CD4-positive, alpha-beta T cell treated with Interleukin-10 for 1 hour (primary cell): ENCODE data around the gene MTPN.

Source experiments
- DNase-seq: peaks from one replicate; pipeline ENCODE4 v3.0.0-alpha.2; 2020

MTPN gene

DNA sequence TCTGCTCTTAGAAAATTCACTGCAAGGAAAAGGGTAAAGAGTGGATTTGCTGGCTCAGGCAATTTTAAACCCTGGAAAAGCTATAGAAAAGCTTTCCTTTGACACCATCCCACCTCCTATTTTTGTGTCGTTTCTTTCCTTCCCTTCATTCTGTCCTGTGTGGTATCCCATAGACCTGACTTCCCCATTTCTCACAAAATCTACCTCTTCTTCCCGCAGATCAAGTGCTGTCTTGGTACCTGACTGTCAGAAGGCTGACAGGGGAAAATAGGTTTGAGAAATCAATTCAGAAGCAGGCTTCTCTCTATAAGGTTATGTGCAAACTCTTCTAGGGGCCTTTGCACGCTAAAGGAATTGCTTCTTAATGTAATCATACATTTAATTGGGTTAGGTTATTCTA is 98.9 kb downstream of the MTPN start:
- no peak for DNase-seq

- DNase-seq = no peak
Observed at GRCh38 chr7:135877805-135878204, 99.4 kb downstream of the MTPN start.
